ENCODE data around the gene EBP. TPM values are rescaled to one million over a fixed set of nuclear protein-coding genes. Genes with fewer than 3 reads are reported as not detected.

EBP gene
- total RNA-seq, 1 donor from 2014 or later = 79.8 TPM

GRCh38 chrX:48569958-48570357 is 48.4 kb downstream of the EBP start:
- Mint-ChIP-seq H3K4me3 (no peak overlapping the region), H3K36me3 (peaks cover 2% of the 10 kb centered on the region), H3K27me3 (no peaks in the 10 kb centered on the region), H3K27ac (no peak overlapping the region), H3K4me1 (ENCODE audit: unreplicated experiment) (no peaks in the 10 kb centered on the region), H3K9me3 (no peaks in the 10 kb centered on the region)
- TF ChIP-seq CTCF (conservative IDR thresholded peaks at IDR 0.05) = no peak
- no peak for DNase-seq (ENCODE audit: extremely low spot score, unreplicated experiment)

GRCh38 chrX:48573690-48574269 is 52.2 kb downstream of the EBP start:
- H3K27ac Mint-ChIP-seq = peak overlapping the region; percentile 99
- no peaks in the 10 kb centered on the region for H3K9me3 Mint-ChIP-seq
- H3K4me1 Mint-ChIP-seq (ENCODE audit: unreplicated experiment) = no peaks in the 10 kb centered on the region
- no peak for TF ChIP-seq CTCF (conservative IDR thresholded peaks at IDR 0.05)
- DNase-seq (ENCODE audit: extremely low spot score, unreplicated experiment) = no peak
- no peaks in the 10 kb centered on the region for H3K27me3 Mint-ChIP-seq
- H3K4me3 Mint-ChIP-seq = peak overlapping the region; percentile 95
- H3K36me3 Mint-ChIP-seq = peaks cover 14% of the 10 kb centered on the region

GRCh38 chrX:48574270-48575266 is 53.0 kb downstream of the EBP start, which contains the start of gene RBM3:
Gene RBM3 (plus strand): TSS chrX:48574484. CDS start chrX:48575181, 697 bp downstream.
- peak; percentile 87 for DNase-seq (ENCODE audit: extremely low spot score, unreplicated experiment)
- Mint-ChIP-seq H3K4me3 (peak within 1 kb of the TSS; percentile 95), H3K27me3 (no peaks in the 10 kb centered on the region), H3K27ac (peak within 1 kb of the TSS; percentile 99), H3K9me3 (no peaks in the 10 kb centered on the region), H3K4me1 (ENCODE audit: unreplicated experiment) (no peaks in the 10 kb centered on the region), H3K36me3 (peaks cover 17% of the 10 kb centered on the region)
- TF ChIP-seq CTCF (conservative IDR thresholded peaks at IDR 0.05) = peak; percentile 64

- Mint-ChIP-seq H3K4me3 (peak overlapping the region; percentile 95), H3K9me3 (no peaks in the 10 kb centered on the region), H3K4me1 (ENCODE audit: unreplicated experiment) (no peaks in the 10 kb centered on the region), H3K27ac (peak overlapping the region; percentile 99), H3K27me3 (no peaks in the 10 kb centered on the region), H3K36me3 (peaks cover 17% of the 10 kb centered on the region)
- no peak for TF ChIP-seq CTCF (conservative IDR thresholded peaks at IDR 0.05)
- DNase-seq (ENCODE audit: extremely low spot score, unreplicated experiment) = no peak
Measured at GRCh38 chrX:48575642-48576041, 54.0 kb downstream of the EBP start.

- Mint-ChIP-seq H3K36me3 (peaks cover 17% of the 10 kb centered on the region), H3K9me3 (no peaks in the 10 kb centered on the region), H3K4me3 (peak overlapping the region; percentile 95), H3K27ac (peak overlapping the region; percentile 99), H3K4me1 (ENCODE audit: unreplicated experiment) (no peaks in the 10 kb centered on the region), H3K27me3 (no peaks in the 10 kb centered on the region)
- no peak for DNase-seq (ENCODE audit: extremely low spot score, unreplicated experiment)
- no peak for TF ChIP-seq CTCF (conservative IDR thresholded peaks at IDR 0.05)
Measured at GRCh38 chrX:48576108-48576507, 54.5 kb downstream of the EBP start.

Other genes with a start within 250 kb of the EBP start
- not detected in 2 replicates for gene SSX3, start 165.1 kb upstream of the EBP start, total RNA-seq (ENCODE audit: low replicate concordance)
- gene SSX4, start 138.3 kb upstream of the EBP start, total RNA-seq (ENCODE audit: low replicate concordance) = not detected in 2 replicates
- gene SSX4B, start 109.8 kb upstream of the EBP start, total RNA-seq (ENCODE audit: low replicate concordance) = not detected in 2 replicates
- gene SLC38A5, start 51.5 kb upstream of the EBP start, total RNA-seq (ENCODE audit: low replicate concordance) = 1.8 and 4.6 TPM in 2 replicates
- 35.3 and 46.4 TPM in 2 replicates for gene FTSJ1, start 45.6 kb upstream of the EBP start, total RNA-seq (ENCODE audit: low replicate concordance)
- gene PORCN, start 12.8 kb upstream of the EBP start, total RNA-seq (ENCODE audit: low replicate concordance) = 3.6 and 10.0 TPM in 2 replicates
- 10.6 and 12.8 TPM in 2 replicates for gene TBC1D25, start 17.9 kb downstream of the EBP start, total RNA-seq (ENCODE audit: low replicate concordance)
- gene RBM3, start 52.7 kb downstream of the EBP start, total RNA-seq (ENCODE audit: low replicate concordance) = 131 and 178 TPM in 2 replicates
- 80.2 and 96.1 TPM in 2 replicates for gene WDR13, start 75.7 kb downstream of the EBP start, total RNA-seq (ENCODE audit: low replicate concordance)
- 0.62 and 0.82 TPM in 2 replicates for gene WAS, start 162.0 kb downstream of the EBP start, total RNA-seq (ENCODE audit: low replicate concordance)
- 6.4 and 11.5 TPM in 2 replicates for gene SUV39H1, start 174.9 kb downstream of the EBP start, total RNA-seq (ENCODE audit: low replicate concordance)
- gene GLOD5, start 239.9 kb downstream of the EBP start, total RNA-seq (ENCODE audit: low replicate concordance) = not detected in 2 replicates